BLaER1 treated with 17β-estradiol and CSF1 and Interleukin-3, amounts not matched to agents 10 nM and 100 nM (cell line): Measurements from ENCODE around the gene UPF3B.

Experiments used
- H3K27ac ChIP-seq, 11 experiments: shearing (Covaris generic); formaldehyde crosslinking; 2 replicates each; pipeline ENCODE4 v1.8.1; 2022
- H3K27me3 ChIP-seq, 11 experiments: shearing (Covaris generic); formaldehyde crosslinking; 2 replicates each; pipeline ENCODE4 v1.8.1; 2022
- H3K36me3 ChIP-seq, 11 experiments: shearing (Covaris generic); formaldehyde crosslinking; 2 replicates each; pipeline ENCODE4 v1.8.1; 2022
- H3K4me1 ChIP-seq, 10 experiments: shearing (Covaris generic); formaldehyde crosslinking; 2 replicates each; pipeline ENCODE4 v1.8.1; 2022
- H3K4me2 ChIP-seq, 11 experiments: shearing (Covaris generic); formaldehyde crosslinking; 2 replicates each; pipeline ENCODE4 v1.8.1; 2022
- H3K4me3 ChIP-seq, 10 experiments: shearing (Covaris generic); formaldehyde crosslinking; 2 replicates each; pipeline ENCODE4 v1.8.1; 2022
- H3K9ac ChIP-seq, 11 experiments: shearing (Covaris generic); formaldehyde crosslinking; 2 replicates each; pipeline ENCODE4 v1.8.1; 2022
- H3K9me3 ChIP-seq, 11 experiments: shearing (Covaris generic); formaldehyde crosslinking; replicated peaks in 1 of 11; 2 replicates each; pipeline ENCODE4 v1.8.1; 2022
- H4K20me1 ChIP-seq, 11 experiments: shearing (Covaris generic); formaldehyde crosslinking; 2 replicates each; pipeline ENCODE4 v1.8.1; 2022
- Cebpa-rat ChIP-seq, 11 experiments: shearing (Covaris generic); IDR thresholded peaks; 2 replicates each; pipeline ENCODE4 v1.8.1; 2022

UPF3B gene

DNA sequence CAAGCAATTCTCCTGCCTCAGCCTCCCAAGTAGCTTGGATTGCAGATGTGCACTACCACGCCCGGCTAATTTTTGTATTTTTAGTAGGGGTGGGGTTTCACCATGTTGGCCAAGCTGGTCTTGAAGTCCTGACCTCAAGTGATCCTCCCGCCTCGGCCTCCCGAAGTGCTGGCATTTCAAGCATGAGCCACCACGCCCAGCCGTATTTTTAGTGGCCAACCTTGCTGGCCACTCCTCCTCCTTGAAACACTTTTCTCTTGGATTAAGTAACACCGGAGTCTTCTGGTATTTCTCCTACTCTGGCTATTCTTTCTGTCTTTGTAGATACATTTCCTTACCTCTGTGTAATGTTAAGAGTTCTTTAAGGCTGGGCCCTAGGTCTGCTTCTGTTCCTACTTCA lies 50.2 kb downstream of the UPF3B start:
- H3K4me1 ChIP-seq, result no peaks in the 10 kb centered on the region
- H3K9ac ChIP-seq, result no peak overlapping the region
- H4K20me1 ChIP-seq, result no peaks in the 10 kb centered on the region
- peaks cover 8 to 21% (median 18%) of the 10 kb centered on the region in 11 experiments for H3K9me3 ChIP-seq
- TF ChIP-seq Cebpa-rat (IDR thresholded peaks at IDR 0.05), result no peak
- H3K27me3 ChIP-seq, result no peaks in the 10 kb centered on the region
- no peak overlapping the region for H3K4me2 ChIP-seq
- H3K36me3 ChIP-seq, result peaks cover 0 to 7% (median 0%) of the 10 kb centered on the region in 11 experiments; a peak in 1 of 22 replicates
- H3K27ac ChIP-seq, result no peak overlapping the region
- no peak overlapping the region for H3K4me3 ChIP-seq

DNA sequence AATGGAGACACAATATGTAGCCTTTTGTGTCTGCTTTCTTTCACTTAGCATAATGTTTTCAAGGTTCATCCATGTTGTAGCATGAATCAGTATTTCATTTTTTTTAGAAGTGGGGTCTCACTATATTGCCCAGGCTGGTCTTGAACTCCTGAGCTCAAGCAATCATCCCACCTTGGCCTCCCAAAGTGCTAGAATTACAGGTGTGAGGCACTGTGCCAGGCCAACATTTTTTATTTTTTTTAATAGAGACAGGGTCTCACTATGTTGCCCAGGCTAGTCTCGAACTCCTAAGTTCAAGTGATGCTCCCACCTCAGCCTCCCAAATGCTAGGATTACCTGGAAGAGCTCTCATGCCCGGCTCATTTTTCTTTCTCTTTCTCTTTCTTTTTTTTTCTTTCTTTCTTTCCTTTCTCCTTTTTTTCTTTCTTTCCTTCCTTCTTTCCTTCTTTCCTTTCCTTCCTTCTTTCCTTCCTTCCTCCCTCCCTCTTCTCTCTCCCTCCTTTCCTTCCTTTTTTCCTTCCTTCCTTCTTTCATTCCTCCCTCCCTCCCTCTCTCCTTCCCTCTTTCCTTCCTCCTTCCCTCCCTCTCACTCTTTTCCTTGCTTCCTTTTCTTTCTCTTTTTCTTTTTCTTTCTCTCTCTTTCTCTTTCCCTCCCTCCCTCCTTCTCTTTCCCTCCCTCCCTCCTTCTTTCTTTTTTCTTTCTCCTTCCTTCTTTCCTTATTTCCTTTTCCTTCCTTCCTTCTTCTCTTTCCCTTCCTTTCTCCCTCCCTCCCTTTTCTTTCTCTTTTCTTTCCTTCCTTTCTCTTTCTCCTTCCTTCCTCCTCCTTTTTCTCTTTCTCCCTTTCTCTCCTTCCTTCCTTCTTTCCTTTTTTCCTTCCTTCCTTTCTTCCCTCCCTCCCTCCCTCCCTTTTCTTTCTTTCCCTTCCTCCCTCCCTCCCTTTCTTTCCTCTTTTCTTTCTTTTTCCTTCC lies 51.2 kb downstream of the UPF3B start:
- H3K27ac ChIP-seq, result no peak overlapping the region
- no peak overlapping the region for H3K4me2 ChIP-seq
- H3K4me1 ChIP-seq, result no peaks in the 10 kb centered on the region
- H4K20me1 ChIP-seq, result no peaks in the 10 kb centered on the region
- no peak overlapping the region for H3K4me3 ChIP-seq
- H3K27me3 ChIP-seq, result no peaks in the 10 kb centered on the region
- peaks cover 8 to 21% (median 18%) of the 10 kb centered on the region in 11 experiments for H3K9me3 ChIP-seq
- no peak for TF ChIP-seq Cebpa-rat (IDR thresholded peaks at IDR 0.05)
- no peak overlapping the region for H3K9ac ChIP-seq
- H3K36me3 ChIP-seq, result peaks cover 0 to 7% (median 0%) of the 10 kb centered on the region in 11 experiments; a peak in 1 of 22 replicates

DNA sequence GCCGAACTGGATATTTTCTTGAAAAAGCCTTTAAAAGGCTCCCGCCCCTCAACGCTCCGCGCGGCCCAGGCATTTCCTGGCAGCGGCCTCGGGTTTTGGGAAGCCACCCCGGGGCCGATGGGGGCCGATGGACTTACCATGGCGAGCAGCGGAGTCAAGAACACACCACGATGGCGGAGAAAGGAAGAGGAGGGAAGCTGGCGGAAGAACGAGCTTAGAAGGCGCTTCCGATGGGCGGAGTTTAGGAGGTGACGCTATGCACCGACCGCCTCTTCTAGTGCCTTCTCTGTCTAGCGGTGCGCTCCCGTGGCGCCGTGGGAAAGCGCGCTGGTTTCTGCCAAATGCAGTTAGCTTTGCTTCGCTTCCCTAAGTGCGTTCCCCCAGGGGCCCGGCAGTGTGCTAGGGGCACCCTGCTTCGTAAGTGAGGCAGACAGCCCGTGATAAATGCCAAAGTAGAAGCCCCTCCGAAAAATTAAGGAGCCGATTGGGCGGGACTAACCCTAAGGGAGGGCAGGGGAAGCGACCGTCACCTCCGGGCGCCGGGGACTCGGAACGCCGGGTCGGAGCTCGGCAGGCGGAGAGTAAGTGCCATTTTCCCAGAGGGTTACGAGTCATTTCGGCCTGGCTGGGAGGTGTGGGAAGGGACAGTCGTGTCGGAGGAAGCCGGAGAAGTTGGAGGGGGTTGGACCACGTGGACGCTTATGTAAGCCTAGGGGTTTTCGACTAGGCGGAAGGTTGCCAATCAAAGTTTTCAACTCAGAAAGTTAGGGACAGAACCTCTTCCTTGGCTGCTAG lies 61.1 kb downstream of the UPF3B start, which contains the start of gene RPL39:
Gene RPL39, minus strand, starts transcription at position 194 of the 795 bp plus-strand sequence. Its CDS starts 54 bp downstream, at position 140.
- peaks cover 0 to 15% (median 11%) of the 10 kb centered on the region in 11 experiments; a peak in 16 of 22 replicates for H3K9me3 ChIP-seq
- H4K20me1 ChIP-seq, result peaks cover 41 to 47% (median 45%) of the 10 kb centered on the region in 11 experiments
- H3K36me3 ChIP-seq, result peaks cover 35 to 41% (median 37%) of the 10 kb centered on the region in 11 experiments
- peak within 1 kb of the TSS; percentile 74 to 96 (median 94) for H3K27ac ChIP-seq
- no peaks in the 10 kb centered on the region for H3K27me3 ChIP-seq
- H3K4me1 ChIP-seq, result peaks cover 38 to 51% (median 43%) of the 10 kb centered on the region in 10 experiments
- peak within 1 kb of the TSS; percentile 73 to 92 (median 80) for H3K4me2 ChIP-seq
- peak within 1 kb of the TSS; percentile 91 to 98 (median 95) for H3K9ac ChIP-seq
- TF ChIP-seq Cebpa-rat (IDR thresholded peaks at IDR 0.05), result no peak
- H3K4me3 ChIP-seq, result peak within 1 kb of the TSS; percentile 74 to 87 (median 80)

DNA sequence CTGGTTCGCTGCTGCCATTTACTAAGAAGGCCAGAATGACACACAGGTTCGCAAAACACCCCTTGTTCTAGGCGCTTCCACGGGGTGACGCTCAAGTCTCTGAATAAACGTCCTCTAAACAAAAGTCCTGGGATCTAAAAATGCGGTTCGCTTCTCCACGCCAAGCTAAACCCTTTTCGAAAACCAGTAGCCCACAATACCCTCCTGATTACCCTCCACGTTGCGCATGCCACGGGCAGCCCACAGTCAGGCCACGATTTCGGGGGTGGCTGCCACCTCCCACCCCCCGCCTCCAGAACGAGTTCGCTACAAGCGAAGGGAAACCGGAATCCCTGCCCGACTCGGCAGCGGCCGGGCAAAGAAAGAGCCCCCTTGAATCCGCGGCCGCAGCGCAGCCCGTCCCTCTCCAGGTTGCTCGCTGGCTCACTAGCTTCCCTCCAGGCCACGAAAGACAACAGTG lies 61.8 kb downstream of the UPF3B start:
- Histone ChIP-seq H3K27me3 (no peaks in the 10 kb centered on the region), H3K27ac (peak overlapping the region; percentile 74 to 96 (median 94)), H3K4me2 (peak overlapping the region; percentile 73 to 92 (median 80); a peak in 19 of 22 replicates), H3K36me3 (peaks cover 39 to 47% (median 41%) of the 10 kb centered on the region in 11 experiments), H4K20me1 (peaks cover 46 to 54% (median 51%) of the 10 kb centered on the region in 11 experiments), H3K4me3 (peak overlapping the region; percentile 74 to 87 (median 80)), H3K4me1 (peaks cover 38 to 51% (median 43%) of the 10 kb centered on the region in 10 experiments), H3K9ac (peak overlapping the region; percentile 91 to 98 (median 95)), H3K9me3 (peaks cover 0 to 15% (median 11%) of the 10 kb centered on the region in 11 experiments; a peak in 16 of 22 replicates)
- TF ChIP-seq Cebpa-rat (IDR thresholded peaks at IDR 0.05), result no peak

DNA sequence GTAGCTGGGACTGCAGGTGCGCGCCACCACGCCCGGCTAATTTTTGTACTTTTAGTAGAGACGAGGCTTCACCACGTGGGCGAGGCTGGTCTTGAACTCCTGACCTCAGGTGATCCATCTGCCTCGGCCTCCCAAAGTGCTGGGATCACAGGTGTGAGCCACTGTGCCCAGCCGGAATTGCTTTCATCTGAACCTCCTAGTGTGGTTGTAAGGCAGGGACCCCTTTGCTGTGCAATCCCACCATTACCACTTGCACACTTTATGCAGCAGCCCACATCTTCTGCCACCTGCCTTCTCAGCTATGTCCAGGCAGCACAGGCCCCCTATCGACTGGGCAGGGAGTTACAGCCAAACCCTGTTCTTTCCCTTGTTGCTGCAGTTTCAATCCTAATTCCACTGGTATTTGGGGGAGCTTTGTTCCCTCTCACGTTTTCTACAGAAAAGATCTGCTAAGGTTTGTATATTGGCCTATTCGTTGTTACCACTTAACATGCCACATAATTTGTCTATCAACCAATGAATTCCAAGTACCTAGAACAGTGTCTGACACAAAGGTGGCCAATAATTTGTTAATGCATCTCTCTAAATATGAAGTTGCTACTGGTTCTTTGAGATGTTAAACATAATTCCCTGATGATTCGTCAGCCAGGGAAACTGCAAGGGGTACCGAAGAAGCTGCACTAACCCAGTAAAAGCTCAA lies 67.9 kb downstream of the UPF3B start:
- peaks cover 28 to 79% (median 55%) of the 10 kb centered on the region in 10 experiments for H3K4me1 ChIP-seq
- no peak overlapping the region for H3K9ac ChIP-seq
- peaks cover 46 to 94% (median 79%) of the 10 kb centered on the region in 11 experiments for H3K36me3 ChIP-seq
- H4K20me1 ChIP-seq, result peaks cover 73 to 100% (median 99%) of the 10 kb centered on the region in 11 experiments
- TF ChIP-seq Cebpa-rat (IDR thresholded peaks at IDR 0.05), result no peak
- H3K27me3 ChIP-seq, result no peaks in the 10 kb centered on the region
- H3K4me3 ChIP-seq, result no peak overlapping the region
- no peak overlapping the region for H3K27ac ChIP-seq
- peak overlapping the region in 6 of 11 experiments; percentile 2 to 69 (median 21); a peak in 7 of 22 replicates for H3K4me2 ChIP-seq
- H3K9me3 ChIP-seq, result no peaks in the 10 kb centered on the region
